Stimulated activated CD4-positive, alpha-beta T cell treated with anti-CD3 and anti-CD28 coated beads, Interleukin-12 subunit alpha, Interleukin-12 subunit beta, amount 100 ng/mL, for 24 hours (primary cell): ENCODE results near the gene OLFM1.
"Not testable (repeated sequence)": the region's sequence is repeated elsewhere in the genome, so short reads cannot be mapped to it uniquely, and the experiment has no call there.

Experiments used
- DNase-seq, 2 experiments: peaks; one replicate each; pipeline ENCODE4 v3.0.0-alpha.2; 2020; ENCODE audit warnings: low read depth in 2 of 2

OLFM1 gene

GRCh38 chr9:135132008-135132407 lies 44.5 kb downstream of the OLFM1 start:
- no peak for DNase-seq

GRCh38 chr9:135134268-135135022 lies 47.0 kb downstream of the OLFM1 start:
- no peak for DNase-seq

- no peak for DNase-seq
Measured at GRCh38 chr9:135135171-135135928, 47.9 kb downstream of the OLFM1 start.

GRCh38 chr9:135135929-135136315 lies 48.5 kb downstream of the OLFM1 start:
- no peak for DNase-seq

- no peak for DNase-seq
Measured at GRCh38 chr9:135136481-135136880, 49.0 kb downstream of the OLFM1 start.

- DNase-seq, result no peak
Measured at GRCh38 chr9:135136991-135137832, 49.7 kb downstream of the OLFM1 start.

- no peak for DNase-seq
Measured at GRCh38 chr9:135138078-135138855, 50.8 kb downstream of the OLFM1 start.

- DNase-seq, result no peak
Measured at GRCh38 chr9:135139366-135139959, 52.0 kb downstream of the OLFM1 start.

- DNase-seq, result no peak
Measured at GRCh38 chr9:135141183-135141774, 53.8 kb downstream of the OLFM1 start.

GRCh38 chr9:135144581-135145170 lies 57.2 kb downstream of the OLFM1 start:
- DNase-seq, result no peak

GRCh38 chr9:135145312-135145711 lies 57.8 kb downstream of the OLFM1 start:
- DNase-seq, result no peak

GRCh38 chr9:135146241-135146640 lies 58.8 kb downstream of the OLFM1 start:
- no peak for DNase-seq

GRCh38 chr9:135146766-135147473 lies 59.5 kb downstream of the OLFM1 start:
- DNase-seq, result no peak

GRCh38 chr9:135147474-135147805 lies 60.0 kb downstream of the OLFM1 start:
- no peak for DNase-seq

GRCh38 chr9:135147938-135148337 lies 60.5 kb downstream of the OLFM1 start:
- no peak for DNase-seq

- no peak for DNase-seq
Measured at GRCh38 chr9:135148386-135148785, 60.9 kb downstream of the OLFM1 start.

- DNase-seq, result not testable (repeated sequence)
Measured at GRCh38 chr9:135149901-135150300, 62.4 kb downstream of the OLFM1 start.

GRCh38 chr9:135150981-135151380 lies 63.5 kb downstream of the OLFM1 start:
- DNase-seq, result no peak

- DNase-seq, result no peak
Measured at GRCh38 chr9:135151757-135152613, 64.5 kb downstream of the OLFM1 start.
